Measurements from ENCODE around the gene ARL4C.
A peak's percentile ranks its signal among the peaks of the same experiment; 100 is the strongest.

Gene ARL4C

GRCh38 chr2:234497594-234498235 lies 834 bp upstream of the ARL4C start:
- TF ChIP-seq CTCF (IDR thresholded peaks at IDR 0.05; ENCODE audit: borderline replicate concordance, insufficient read depth, low read depth, low read length) = no peak
- H3K4me3 ChIP-seq (ENCODE audit: low read depth, low read length) = no peak overlapping the region

- no peak for TF ChIP-seq CTCF (IDR thresholded peaks at IDR 0.05; ENCODE audit: borderline replicate concordance, insufficient read depth, low read depth, low read length)
- H3K4me3 ChIP-seq (ENCODE audit: low read depth, low read length) = peak overlapping the region; percentile 63
Measured at GRCh38 chr2:234496055-234496834, 636 bp downstream of the ARL4C start.

- H3K4me3 ChIP-seq (ENCODE audit: low read depth, low read length) = peak overlapping the region; percentile 63
- no peak for TF ChIP-seq CTCF (IDR thresholded peaks at IDR 0.05; ENCODE audit: borderline replicate concordance, insufficient read depth, low read depth, low read length)
Measured at GRCh38 chr2:234495251-234496054, 1.4 kb downstream of the ARL4C start.

GRCh38 chr2:234494361-234495250 lies 2.3 kb downstream of the ARL4C start:
- no peak for TF ChIP-seq CTCF (IDR thresholded peaks at IDR 0.05; ENCODE audit: borderline replicate concordance, insufficient read depth, low read depth, low read length)
- H3K4me3 ChIP-seq (ENCODE audit: low read depth, low read length) = peak overlapping the region; percentile 63

GRCh38 chr2:234493796-234494195 lies 3.1 kb downstream of the ARL4C start:
- H3K4me3 ChIP-seq (ENCODE audit: low read depth, low read length) = no peak overlapping the region
- no peak for TF ChIP-seq CTCF (IDR thresholded peaks at IDR 0.05; ENCODE audit: borderline replicate concordance, insufficient read depth, low read depth, low read length)

GRCh38 chr2:234492717-234493485 lies 4.0 kb downstream of the ARL4C start:
- TF ChIP-seq CTCF (IDR thresholded peaks at IDR 0.05; ENCODE audit: borderline replicate concordance, insufficient read depth, low read depth, low read length) = no peak

More at GRCh38 chr2:234492717-234493485, 4.0 kb downstream of the ARL4C start:
- H3K4me3 ChIP-seq (ENCODE audit: low read depth, low read length) = no peak overlapping the region

Measured in GM12875 (cell line).